Neuron (in vitro differentiated cells): Measurements from ENCODE around the gene SULT6B1.
A peak's percentile ranks its signal among the peaks of the same experiment; 100 is the strongest.
"Not testable (repeated sequence)": the region's sequence is repeated elsewhere in the genome, so short reads cannot be mapped to it uniquely, and the experiment has no call there.

Experiments
- H2AFZ ChIP-seq: one replicate; pipeline ENCODE4 v1.6.1; 2013; ENCODE audit warnings: low read depth, mild to moderate bottlenecking, inconsistent platforms, low read length, moderate library complexity
- H3K27me3 ChIP-seq: one replicate; pipeline ENCODE4 v1.6.1; 2013; ENCODE audit warnings: low read length; ENCODE audit not compliant: insufficient read depth
- H3K36me3 ChIP-seq: one replicate; pipeline ENCODE4 v1.6.1; 2013; ENCODE audit warnings: low read length; ENCODE audit not compliant: insufficient read depth
- H3K4me1 ChIP-seq: one replicate; pipeline ENCODE4 v1.6.1; 2013; ENCODE audit warnings: low read length; ENCODE audit not compliant: insufficient read depth
- H3K4me3 ChIP-seq: 2 replicates; pipeline ENCODE4 v1.5.1; 2013; ENCODE audit warnings: mild to moderate bottlenecking, low read length, moderate library complexity
- H3K9me3 ChIP-seq: one replicate; pipeline ENCODE4 v1.6.1; 2013; ENCODE audit warnings: low read length

Gene SULT6B1

GRCh38 chr2:37211212-37211611, 22.7 kb upstream of the SULT6B1 start:
- Histone ChIP-seq H3K36me3 (peaks cover 83% of the 10 kb centered on the region), H2AFZ (no peak overlapping the region), H3K4me1 (no peaks in the 10 kb centered on the region)

GRCh38 chr2:37206760-37207159, 18.3 kb upstream of the SULT6B1 start:
- H3K4me3 ChIP-seq, H3K4me1 ChIP-seq, H2AFZ ChIP-seq, H3K27me3 ChIP-seq: not testable (repeated sequence)
- Histone ChIP-seq H3K9me3 (peaks cover 11% of the 10 kb centered on the region), H3K36me3 (peaks cover 64% of the 10 kb centered on the region)

More at GRCh38 chr2:37211212-37211611, 22.7 kb upstream of the SULT6B1 start:
- no peak overlapping the region for H3K4me3 ChIP-seq
- no peaks in the 10 kb centered on the region for H3K27me3 ChIP-seq
- H3K9me3 ChIP-seq: peaks cover 4% of the 10 kb centered on the region

GRCh38 chr2:37205689-37206341, 17.3 kb upstream of the SULT6B1 start:
- Histone ChIP-seq H3K36me3 (peaks cover 63% of the 10 kb centered on the region), H3K27me3 (no peaks in the 10 kb centered on the region), H2AFZ (no peak overlapping the region), H3K9me3 (peaks cover 11% of the 10 kb centered on the region), H3K4me3 (no peak overlapping the region), H3K4me1 (no peaks in the 10 kb centered on the region)

- not testable (repeated sequence) for H3K4me3 ChIP-seq, H3K27me3 ChIP-seq, H2AFZ ChIP-seq, H3K4me1 ChIP-seq
- Histone ChIP-seq H3K9me3 (peaks cover 11% of the 10 kb centered on the region), H3K36me3 (peaks cover 62% of the 10 kb centered on the region)
Measured at GRCh38 chr2:37205071-37205661, 16.7 kb upstream of the SULT6B1 start.

GRCh38 chr2:37203708-37204107, 15.2 kb upstream of the SULT6B1 start:
- H3K27me3 ChIP-seq: no peaks in the 10 kb centered on the region
- H3K4me1 ChIP-seq: no peaks in the 10 kb centered on the region
- peaks cover 47% of the 10 kb centered on the region for H3K36me3 ChIP-seq
- peaks cover 9% of the 10 kb centered on the region for H3K9me3 ChIP-seq
- no peak overlapping the region for H2AFZ ChIP-seq
- H3K4me3 ChIP-seq: no peak overlapping the region

- Histone ChIP-seq H3K4me3 (no peak overlapping the region), H3K9me3 (peaks cover 7% of the 10 kb centered on the region), H3K27me3 (no peaks in the 10 kb centered on the region), H3K4me1 (no peaks in the 10 kb centered on the region), H3K36me3 (peaks cover 41% of the 10 kb centered on the region), H2AFZ (no peak overlapping the region)
Measured at GRCh38 chr2:37201766-37202165, 13.3 kb upstream of the SULT6B1 start.

- H3K9me3 ChIP-seq: peaks cover 7% of the 10 kb centered on the region
- no peaks in the 10 kb centered on the region for H3K27me3 ChIP-seq
- H2AFZ ChIP-seq: no peak overlapping the region
- no peak overlapping the region for H3K4me3 ChIP-seq
- H3K36me3 ChIP-seq: peaks cover 37% of the 10 kb centered on the region
- H3K4me1 ChIP-seq: no peaks in the 10 kb centered on the region
Measured at GRCh38 chr2:37201208-37201607, 12.7 kb upstream of the SULT6B1 start.

- no peaks in the 10 kb centered on the region for H3K4me1 ChIP-seq
- peaks cover 28% of the 10 kb centered on the region for H3K36me3 ChIP-seq
- no peak overlapping the region for H3K4me3 ChIP-seq
- H3K27me3 ChIP-seq: no peaks in the 10 kb centered on the region
- H3K9me3 ChIP-seq: peaks cover 3% of the 10 kb centered on the region
- H2AFZ ChIP-seq: no peak overlapping the region
Measured at GRCh38 chr2:37198681-37199065, 10.2 kb upstream of the SULT6B1 start.

- Histone ChIP-seq H3K27me3 (no peaks in the 10 kb centered on the region), H2AFZ (no peak within 1 kb of the TSS), H3K4me1 (no peaks in the 10 kb centered on the region), H3K36me3 (peaks cover 13% of the 10 kb centered on the region), H3K4me3 (no peak within 1 kb of the TSS), H3K9me3 (no peaks in the 10 kb centered on the region)
Measured at GRCh38 chr2:37196320-37197195, 8.1 kb upstream of the SULT6B1 start, which contains the start of gene CEBPZOS. Gene CEBPZOS, plus strand, starts transcription at chr2:37196496. Its CDS starts 3,209 bp downstream, at chr2:37199705.

- not testable (repeated sequence) for H3K4me3 ChIP-seq, H2AFZ ChIP-seq, H3K36me3 ChIP-seq, H3K9me3 ChIP-seq, H3K27me3 ChIP-seq, H3K4me1 ChIP-seq
Measured at GRCh38 chr2:37195862-37196319, 7.4 kb upstream of the SULT6B1 start.

- Histone ChIP-seq H3K27me3 (no peaks in the 10 kb centered on the region), H3K4me1 (peaks cover 3% of the 10 kb centered on the region), H3K4me3 (no peak overlapping the region), H2AFZ (no peak overlapping the region), H3K9me3 (no peaks in the 10 kb centered on the region), H3K36me3 (no peaks in the 10 kb centered on the region)
Measured at GRCh38 chr2:37192551-37192950, 4.1 kb upstream of the SULT6B1 start.

GRCh38 chr2:37191747-37192146, 3.3 kb upstream of the SULT6B1 start:
- Histone ChIP-seq H3K9me3 (no peaks in the 10 kb centered on the region), H3K4me3 (no peak overlapping the region), H3K36me3 (no peaks in the 10 kb centered on the region), H2AFZ (peak overlapping the region; percentile 8), H3K4me1 (peaks cover 3% of the 10 kb centered on the region), H3K27me3 (no peaks in the 10 kb centered on the region)

- Histone ChIP-seq H3K36me3 (no peaks in the 10 kb centered on the region), H3K27me3 (no peaks in the 10 kb centered on the region), H3K4me1 (peaks cover 3% of the 10 kb centered on the region), H3K9me3 (no peaks in the 10 kb centered on the region), H3K4me3 (no peak overlapping the region), H2AFZ (peak overlapping the region; percentile 8)
Measured at GRCh38 chr2:37191253-37191652, 2.8 kb upstream of the SULT6B1 start.
